Hematopoietic multipotent progenitor cell treated with erythropoietin and hydrocortisone succinate and interleukin-3 and kit ligand, for 6 days (in vitro differentiated cells): ENCODE measurements around the gene CTR9.
"Not testable (repeated sequence)": the region's sequence is repeated elsewhere in the genome, so short reads cannot be mapped to it uniquely, and the experiment has no call there.

ENCODE experiments used
- DNase-seq: peaks from one replicate; pipeline ENCODE4 v3.0.0-alpha.2; 2015

CTR9 gene

GRCh38 chr11:10785146-10785474 is 34.1 kb downstream of the CTR9 start:
- no peak for DNase-seq

GRCh38 chr11:10786451-10786850 is 35.4 kb downstream of the CTR9 start:
- DNase-seq: peak; percentile 43

GRCh38 chr11:10792385-10793068 is 41.5 kb downstream of the CTR9 start:
- peak; percentile 93 for DNase-seq

GRCh38 chr11:10793470-10794255 is 42.6 kb downstream of the CTR9 start:
- peak; percentile 25 for DNase-seq

DNA sequence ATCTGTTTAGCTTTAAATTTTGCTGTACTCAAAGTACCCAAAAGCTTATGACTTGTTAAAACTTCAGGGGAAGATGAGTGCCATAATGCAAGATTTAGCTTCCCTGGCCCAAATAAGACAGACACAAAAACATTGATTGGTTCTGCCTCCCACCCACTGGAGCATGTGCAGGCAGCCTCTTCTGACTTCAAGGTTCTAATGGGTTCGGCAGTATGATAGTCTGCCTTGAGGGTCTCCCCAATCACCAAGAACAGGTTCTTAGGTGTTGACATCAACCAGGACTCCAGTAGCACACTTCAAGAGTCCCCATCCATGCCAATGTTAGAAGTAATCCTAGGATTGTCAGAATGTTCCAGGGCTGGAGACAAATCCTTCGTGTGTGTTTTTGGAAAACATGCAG is 45.1 kb downstream of the CTR9 start:
- DNase-seq: no peak

DNA sequence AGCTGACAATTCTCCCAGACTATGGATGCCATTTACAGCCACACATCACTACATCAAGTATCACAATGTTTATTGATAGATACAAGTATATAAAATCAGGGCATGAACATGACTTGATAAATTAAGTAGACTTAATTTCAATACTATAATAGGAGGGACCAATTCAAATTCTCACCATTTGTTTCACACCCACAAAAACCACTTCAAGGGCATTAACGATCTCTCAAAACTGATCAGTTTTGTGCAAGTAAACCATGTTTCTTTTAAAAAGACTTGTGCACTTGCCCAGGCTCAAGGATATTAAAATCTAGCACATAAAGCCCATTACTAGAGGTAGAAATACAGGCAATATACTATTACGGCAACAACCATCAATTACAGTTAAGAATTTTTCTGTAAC is 46.0 kb downstream of the CTR9 start:
- no peak for DNase-seq

DNA sequence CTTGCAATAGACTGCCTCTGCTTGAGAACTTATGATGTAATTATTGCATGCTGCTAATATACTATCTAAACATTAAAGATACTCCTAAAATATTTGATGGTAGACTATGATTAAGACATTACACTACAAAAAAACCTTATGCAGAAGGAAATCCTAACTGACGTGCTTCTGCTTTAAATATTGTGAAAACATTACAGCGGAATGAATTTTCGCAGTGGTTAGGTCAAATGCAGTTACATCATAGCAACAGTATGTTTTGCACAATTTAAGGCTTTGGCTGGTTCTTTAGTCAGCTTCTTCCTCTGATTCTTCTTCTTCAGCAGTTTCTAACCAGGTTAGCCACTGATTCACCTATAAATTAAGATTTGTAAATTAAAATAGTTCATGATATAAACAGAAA is 46.5 kb downstream of the CTR9 start:
- peak; percentile 61 for DNase-seq

GRCh38 chr11:10798330-10798928 is 47.4 kb downstream of the CTR9 start:
- no peak for DNase-seq

GRCh38 chr11:10800292-10800691 is 49.2 kb downstream of the CTR9 start:
- no peak for DNase-seq

- DNase-seq: no peak
These were observed 52.6 kb downstream of the CTR9 start for GRCh38 chr11:10803676-10804075.

- no peak for DNase-seq
These were observed 54.7 kb downstream of the CTR9 start for GRCh38 chr11:10805741-10806140.

DNA sequence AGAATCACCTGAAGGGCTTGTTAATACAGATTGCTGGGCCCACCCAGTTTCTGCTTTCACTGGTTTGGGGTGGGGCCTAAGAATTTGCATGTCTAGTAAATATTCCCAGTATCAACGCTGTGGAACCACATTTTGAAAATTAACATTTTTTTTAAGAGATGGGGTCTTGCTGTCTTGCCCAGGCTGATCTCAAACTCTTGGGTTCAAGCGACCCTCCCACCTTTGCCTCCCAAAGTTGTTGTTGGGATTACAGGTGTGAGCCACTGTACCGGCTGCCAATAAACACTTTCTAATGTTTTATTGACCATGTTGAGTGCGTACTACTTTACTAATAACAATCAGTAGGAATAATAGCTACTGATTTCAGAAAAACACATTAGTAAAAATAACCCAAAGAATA is 55.2 kb downstream of the CTR9 start:
- DNase-seq: no peak

DNA sequence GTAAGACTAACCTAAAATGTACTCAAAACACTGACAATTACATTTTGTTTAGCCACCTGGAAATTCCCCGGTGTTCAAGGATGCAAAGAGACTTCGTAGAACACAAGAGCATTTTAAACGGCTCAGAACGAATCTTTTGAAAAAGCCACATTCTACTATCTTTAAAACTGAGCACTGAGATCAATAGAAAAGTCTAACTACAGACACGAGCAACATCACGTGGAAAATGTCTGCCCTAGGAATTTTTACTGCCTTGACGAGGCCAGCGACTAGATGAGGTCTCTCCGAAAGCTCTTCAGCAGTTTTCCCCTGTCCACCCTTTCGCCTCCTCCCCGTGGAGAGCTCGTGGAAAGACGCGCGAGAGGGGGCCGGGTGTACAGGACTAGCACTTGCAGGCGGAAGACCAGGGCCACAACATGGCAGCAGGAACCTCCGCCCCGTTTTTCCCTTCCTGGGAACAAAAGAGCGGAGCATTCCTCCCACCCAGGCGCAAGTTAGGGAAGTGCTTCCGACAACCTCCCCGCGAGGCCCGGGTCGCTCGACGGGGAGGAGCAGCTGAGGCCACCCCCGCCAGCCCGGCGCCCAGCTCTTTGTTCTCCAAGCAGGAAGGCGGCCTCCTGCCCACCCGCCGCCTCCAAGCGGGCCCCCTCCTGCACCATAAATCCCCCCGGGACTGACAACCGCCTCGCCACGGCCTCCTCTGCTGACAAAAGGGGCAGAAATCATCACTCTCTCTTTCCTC is 56.6 kb downstream of the CTR9 start:
- peak; percentile 60 for DNase-seq

- no peak for DNase-seq
These were observed 57.1 kb downstream of the CTR9 start for GRCh38 chr11:10808235-10808552.

- DNase-seq: peak; percentile 99
These were observed 57.7 kb downstream of the CTR9 start, which contains the start of gene EIF4G2 for GRCh38 chr11:10808553-10809372. Gene EIF4G2, minus strand, starts transcription at chr11:10808926.

DNA sequence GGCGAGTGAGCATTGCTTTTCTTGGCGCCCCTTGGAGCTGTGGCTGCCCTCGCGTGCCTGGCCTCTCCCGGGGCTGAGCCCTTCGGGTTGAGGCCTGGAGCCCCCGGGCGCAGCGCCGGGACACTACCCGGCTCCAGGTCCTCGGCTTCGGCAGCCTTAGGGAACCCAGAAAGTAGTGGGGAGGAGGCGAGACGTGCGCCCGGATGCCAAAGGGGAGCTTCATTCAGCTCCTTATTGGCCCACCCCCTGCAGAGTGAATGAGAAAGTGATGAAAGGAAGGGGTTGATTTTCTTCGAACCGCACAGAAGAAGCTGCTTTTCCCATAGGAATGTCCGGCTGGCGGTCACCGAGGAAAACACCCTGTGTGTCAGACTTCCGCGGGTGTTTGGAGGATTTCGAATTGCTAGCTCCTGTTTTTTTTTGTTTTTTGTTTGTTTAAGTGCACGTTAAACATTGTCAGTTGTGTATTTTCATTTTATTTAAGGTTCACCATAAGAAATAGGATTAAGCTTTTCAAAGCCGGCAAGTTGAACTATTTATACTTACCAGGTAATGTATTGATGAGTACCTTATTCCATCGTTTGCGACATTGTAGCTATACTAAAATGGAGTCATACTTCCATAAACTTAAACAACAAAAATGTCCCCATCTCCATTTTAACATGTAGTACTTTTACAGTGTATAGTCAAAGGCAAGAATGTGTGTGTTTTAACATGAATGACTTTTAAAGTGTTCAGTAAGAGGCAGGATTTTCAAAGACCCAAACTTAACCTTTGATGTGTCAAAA is 58.5 kb downstream of the CTR9 start:
- peak; percentile 66 for DNase-seq

- DNase-seq: no peak
These were observed 62.9 kb downstream of the CTR9 start for GRCh38 chr11:10813945-10814344.

DNA sequence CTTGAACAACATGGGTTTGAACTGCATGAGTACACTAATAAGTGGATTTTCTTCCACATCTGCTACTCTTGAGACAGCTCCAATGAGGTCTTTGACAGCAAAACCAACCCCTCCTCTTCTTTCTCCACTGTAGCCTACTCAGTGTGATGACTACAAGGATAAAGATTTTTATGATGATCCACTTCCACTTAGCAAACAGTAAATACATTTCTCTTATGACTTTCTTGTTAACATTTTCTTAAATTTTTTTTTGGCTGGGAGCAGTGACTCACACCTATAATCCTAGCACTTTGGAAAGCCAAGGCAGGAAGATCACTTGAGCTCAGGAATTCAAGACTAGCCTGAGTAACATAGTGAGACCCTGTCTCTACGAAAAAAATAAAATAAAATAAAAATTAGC is 67.5 kb downstream of the CTR9 start:
- no peak for DNase-seq

GRCh38 chr11:10822491-10822890 is 71.4 kb downstream of the CTR9 start:
- DNase-seq: not testable (repeated sequence)

GRCh38 chr11:10823152-10823579 is 72.1 kb downstream of the CTR9 start:
- DNase-seq: peak; percentile 69

GRCh38 chr11:10824888-10825287 is 73.8 kb downstream of the CTR9 start:
- DNase-seq: peak; percentile 60

DNA sequence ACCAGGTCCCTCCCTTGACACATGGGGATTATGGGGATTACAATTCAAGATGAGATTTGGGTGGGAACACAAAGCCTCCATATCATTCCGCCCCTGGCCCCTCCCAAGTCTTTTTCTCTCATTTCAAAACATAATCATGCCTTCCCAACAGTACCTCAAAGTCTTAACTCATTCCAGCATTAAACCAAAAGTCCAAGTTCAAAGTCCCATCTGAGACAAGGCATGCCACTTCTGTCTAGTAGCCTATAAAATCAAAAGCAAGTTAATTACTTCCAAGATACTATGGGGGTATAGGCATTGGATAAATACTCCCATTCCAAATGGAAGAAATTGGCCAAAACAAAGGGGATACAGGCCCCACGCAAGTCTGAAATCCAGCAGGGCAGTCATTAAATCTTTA is 77.4 kb downstream of the CTR9 start:
- DNase-seq: no peak
